Ramos (cell line): Measurements from ENCODE around the gene TUB.

ENCODE experiments used
- in situ Hi-C: fragments of 300-500 bp; cut with MboI; formaldehyde crosslinking; loops from one replicate; pipeline ENCODE4 v1.14.3; 2022; ENCODE audit warnings: low sequenced_read_pairs; ENCODE audit not compliant: unreplicated experiment

Gene TUB

DNA sequence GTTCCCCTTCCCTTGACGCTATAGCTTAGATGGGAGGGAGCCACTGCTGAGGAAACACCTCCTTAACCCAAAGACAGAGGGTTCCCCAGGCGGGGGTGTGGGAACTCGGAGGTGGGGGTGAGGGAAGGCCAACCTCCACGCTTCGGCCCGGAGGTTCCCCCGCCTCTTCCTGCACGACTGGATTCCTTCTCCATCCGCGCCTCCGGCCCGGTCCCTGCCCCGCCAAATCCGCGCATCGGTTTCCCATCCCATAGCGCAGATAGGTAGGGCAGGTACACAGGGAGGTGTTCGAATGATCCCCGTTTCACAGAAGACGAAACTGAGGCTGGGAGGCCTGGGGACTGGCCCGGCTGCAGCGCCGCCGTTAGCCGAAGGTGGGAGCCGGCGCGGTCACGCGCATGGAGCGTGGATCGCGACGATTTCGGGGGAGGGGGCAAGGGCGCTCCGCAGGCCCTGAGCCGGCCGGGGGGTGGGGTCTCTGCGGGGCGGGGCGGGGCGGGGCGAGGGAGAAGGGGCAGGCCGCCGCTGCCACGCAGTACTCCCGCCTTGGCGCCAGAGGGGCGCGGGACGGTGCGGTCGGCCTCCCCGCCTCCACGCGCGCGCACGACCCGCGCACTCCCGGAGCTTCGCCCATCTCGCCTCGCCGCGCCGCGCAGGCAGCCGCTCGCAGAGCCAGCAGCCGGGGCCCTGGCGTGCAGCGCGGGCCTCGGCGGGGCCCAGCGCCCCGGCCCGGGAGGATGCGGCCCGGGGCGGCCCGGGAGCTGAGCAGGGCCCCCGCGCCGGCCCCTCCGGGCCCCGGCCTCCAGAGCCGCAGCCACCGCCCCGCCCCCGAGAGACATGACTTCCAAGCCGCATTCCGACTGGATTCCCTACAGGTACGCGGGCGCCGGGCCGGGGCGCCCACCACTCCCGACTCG lies at the start of gene TUB:
Gene TUB, plus strand, starts transcription at position 538 of the 917 bp plus-strand sequence. Its CDS starts 300 bp downstream, at position 838.
- in situ Hi-C loops: no loop called here

- in situ Hi-C loops: no loop called here
Measured at GRCh38 chr11:8031248-8032115, 49.5 kb upstream of the TUB start.

DNA sequence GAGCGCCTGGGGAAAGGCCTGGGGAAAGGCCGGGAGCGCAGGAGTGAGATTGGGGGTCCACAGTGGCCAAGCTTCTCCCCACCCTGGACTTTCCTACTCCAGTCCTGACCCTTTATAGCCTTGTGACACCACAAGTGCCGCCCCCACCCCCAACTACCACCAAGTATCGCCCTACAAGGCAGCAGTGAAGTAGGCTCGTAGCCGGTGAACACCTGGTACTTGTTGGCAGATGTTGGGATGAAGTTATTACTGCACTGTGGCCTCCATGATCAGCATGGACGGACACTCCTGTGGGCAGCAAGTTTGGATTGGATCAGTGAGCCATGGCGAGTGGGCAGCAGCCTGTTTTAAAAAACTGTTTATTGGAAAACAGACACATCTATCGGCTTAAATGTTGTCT lies 48.9 kb upstream of the TUB start:
- in situ Hi-C loops: no loop called here

DNA sequence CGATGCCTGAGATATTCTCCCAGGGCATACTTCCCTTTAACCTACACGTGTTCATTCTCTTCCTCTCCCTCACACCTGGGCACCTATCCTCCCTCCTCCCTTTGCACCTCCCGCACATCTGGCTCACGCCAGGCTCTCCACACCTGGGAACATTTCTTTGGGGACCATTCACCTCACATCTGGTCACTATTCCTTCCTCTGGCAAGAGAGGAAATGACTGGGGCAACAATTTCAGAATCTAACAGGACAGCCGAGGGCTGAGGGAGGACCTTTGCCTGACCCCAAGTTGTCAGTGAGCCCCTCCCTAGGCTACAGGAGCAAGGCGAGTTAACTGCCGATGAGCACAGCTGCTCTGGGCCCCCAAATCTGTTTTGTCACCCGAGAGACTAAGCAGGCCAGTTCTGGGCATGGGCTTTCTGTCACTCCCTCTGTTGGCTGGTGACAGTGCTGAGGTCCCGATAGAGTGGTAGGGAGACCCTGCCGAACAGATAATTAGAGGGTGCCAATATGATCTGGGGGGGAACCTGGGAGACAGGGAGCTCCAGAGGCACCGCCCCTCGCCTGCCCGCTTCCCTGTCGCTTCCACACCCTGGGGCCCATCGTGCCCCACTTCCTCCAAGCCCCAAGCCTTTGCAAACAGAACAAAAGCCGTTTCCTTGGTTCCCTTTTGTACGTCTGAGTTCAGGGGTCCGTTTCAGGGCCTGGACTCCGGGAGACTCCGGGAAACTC lies 48.3 kb upstream of the TUB start:
- in situ Hi-C loops: no loop called here

DNA sequence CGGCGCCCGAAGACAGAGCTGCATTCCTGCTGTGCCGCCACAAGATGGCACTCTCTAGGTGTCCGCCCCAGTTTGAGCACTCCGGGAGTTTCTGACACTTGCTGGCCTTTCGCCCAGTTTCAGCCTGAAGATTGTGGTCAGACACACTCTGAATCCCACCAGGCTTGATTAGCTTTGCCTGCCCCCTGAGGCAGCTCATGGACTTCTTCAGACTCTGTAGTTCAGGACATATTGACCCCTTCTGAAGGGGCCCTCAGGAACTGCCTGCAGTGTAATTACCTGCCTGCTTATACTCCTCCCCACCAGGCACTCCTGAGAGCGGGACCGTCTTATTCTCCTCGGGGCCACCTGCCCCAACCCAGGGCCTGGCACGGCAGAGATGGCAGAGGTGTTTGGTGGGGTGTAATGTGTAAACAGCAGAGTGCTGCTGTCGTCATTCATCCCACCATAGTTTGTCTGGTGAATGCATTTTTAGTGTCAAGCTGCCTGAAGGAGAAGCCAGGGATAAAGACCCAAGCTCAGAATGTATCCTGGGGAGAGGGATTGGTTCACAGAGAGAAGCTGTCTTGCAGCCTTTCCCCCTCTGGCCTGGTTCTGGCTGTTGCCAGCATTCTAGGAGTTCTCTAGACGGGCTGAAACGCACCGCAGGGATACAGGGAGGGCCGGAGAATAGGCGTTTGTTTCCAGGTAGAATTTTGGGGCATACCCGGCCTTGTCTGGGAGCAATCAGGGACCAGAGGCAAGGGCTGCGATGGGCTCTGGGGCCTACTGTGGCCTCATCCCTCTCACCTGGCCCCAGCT lies 47.5 kb upstream of the TUB start:
- in situ Hi-C loops: no loop called here

DNA sequence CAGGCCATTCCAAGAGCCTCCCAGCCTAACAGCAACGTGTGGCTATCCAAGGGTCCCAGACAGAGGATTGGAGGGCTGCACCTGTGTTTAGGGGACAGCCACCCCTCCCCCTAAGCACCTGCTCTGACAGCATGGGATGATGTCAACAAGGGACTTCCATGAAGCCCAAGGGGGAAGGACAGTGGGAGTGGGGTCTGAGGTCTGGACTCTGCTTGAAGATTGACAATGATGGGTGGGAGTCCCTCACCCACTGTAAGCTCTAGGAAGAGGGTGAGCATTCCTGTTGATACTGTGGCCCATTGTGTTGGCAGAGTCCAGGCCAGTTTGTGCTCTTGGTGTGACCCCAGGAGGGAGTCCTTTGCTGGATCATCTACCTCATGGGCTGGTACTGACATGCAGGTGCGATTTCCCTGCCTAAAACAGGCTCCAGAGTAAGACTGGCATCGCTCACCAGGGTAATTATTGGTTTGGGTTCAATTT lies 46.9 kb upstream of the TUB start:
- in situ Hi-C loops: no loop called here

DNA sequence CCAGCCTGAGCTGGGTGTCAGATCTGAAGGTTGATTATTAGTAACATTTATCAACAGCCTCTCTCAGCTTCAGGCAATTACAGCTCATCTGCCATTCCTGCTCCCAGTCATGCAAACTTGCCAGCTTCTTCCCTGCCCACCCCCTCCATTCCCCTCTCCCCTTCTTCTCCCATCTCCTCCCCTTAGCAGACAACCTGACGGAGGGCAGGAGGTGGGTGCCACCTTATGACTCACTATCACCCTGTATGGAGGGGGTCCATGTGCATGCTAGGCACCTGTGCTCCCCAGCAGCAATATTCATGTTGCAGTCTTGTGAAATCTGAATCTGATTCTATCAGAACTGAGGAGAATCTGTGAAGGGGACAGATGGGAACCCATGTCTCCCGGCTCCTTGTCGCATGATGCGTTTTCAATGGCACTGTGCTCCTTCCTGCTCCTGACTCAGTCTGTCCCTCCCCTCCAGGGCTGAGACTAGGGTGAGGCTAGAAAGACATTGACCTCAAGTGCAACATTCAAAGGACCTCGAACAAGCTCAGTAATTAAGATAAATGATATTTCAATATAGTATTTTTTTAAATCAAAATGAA lies 46.3 kb upstream of the TUB start:
- in situ Hi-C loops: no loop called here

GRCh38 chr11:8035200-8035855 lies 45.7 kb upstream of the TUB start:
- in situ Hi-C loops: no loop called here

DNA sequence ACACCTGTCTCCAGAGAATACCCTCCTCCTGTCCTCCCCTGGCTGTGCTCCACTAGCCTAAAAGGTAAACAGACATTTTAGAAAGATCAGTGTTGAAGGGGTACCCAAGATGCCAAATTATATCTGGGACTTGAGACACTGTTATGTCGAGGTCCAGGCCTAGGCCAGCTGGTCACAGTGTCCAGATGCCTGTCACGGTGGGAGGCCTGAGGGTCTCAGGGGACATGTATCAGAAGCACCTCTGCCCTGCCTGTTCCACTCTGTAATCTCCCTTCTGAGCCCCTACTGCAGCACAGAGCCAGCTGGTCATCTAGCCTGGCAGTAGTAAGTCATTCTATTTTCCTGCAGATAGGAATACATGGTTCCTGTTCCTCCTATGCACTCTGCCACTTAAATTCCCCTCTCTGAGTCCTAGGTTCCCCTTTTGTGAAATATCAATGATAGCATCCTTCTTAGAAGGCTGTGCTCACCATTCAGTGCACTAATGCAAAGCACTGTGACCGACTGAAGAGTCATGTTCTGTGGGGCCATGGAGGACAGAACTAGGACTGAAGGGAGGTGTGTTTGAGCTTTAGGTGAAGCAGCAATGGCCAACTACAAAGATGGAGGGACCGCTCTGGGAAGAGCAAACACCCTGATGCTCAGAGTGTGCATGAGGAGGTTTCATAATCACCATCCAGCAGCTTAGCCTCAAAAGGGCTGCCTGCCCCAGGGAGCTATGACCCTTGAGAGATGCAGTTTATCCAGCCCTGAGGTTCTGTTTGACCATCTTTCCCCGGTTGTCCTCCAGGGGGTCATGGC lies 44.8 kb upstream of the TUB start:
- in situ Hi-C loops: no loop called here

DNA sequence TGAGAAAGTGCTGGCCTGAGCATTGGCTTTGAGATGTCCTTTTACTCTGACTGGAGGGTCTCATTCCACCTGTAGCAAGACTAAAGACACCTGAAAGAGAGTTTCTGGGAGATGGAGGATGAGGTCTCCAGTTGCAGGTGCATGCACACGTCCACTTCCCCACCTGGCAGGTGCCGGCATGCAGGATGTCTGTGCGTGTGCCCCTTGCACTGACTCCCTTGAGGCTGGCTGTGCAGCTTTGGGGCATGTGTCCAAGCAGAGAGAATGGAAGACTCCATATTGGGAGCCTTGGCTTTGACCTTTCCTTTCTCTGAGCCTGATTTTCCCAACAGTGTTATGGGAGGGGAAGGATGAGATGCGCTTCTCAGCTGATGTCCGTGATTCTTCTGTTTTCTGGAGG lies 44.0 kb upstream of the TUB start:
- in situ Hi-C loops: no loop called here

DNA sequence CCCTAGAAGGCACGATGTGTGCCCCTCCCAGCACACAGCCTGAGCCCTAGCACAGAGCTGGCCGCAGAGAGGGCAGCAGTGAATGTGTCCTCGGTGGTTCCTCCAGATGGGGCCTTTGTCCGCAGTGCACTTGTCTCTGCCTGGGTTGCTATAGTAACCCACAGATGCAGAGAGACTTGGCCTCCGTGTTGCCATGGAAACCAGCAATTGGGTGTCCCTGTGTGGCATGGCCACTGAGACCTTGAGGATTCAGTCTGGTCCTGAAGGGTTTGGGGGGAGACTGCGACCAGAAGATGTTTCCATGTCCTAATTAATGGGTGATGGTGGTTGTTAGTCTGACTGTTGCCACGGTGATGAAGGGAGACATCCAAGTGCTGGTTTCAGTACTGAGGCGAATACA lies 42.6 kb upstream of the TUB start:
- in situ Hi-C loops: no loop called here

- in situ Hi-C loops: no loop called here
Measured at GRCh38 chr11:8038811-8039529, 42.0 kb upstream of the TUB start.

- in situ Hi-C loops: no loop called here
Measured at GRCh38 chr11:8039530-8040260, 41.3 kb upstream of the TUB start.

DNA sequence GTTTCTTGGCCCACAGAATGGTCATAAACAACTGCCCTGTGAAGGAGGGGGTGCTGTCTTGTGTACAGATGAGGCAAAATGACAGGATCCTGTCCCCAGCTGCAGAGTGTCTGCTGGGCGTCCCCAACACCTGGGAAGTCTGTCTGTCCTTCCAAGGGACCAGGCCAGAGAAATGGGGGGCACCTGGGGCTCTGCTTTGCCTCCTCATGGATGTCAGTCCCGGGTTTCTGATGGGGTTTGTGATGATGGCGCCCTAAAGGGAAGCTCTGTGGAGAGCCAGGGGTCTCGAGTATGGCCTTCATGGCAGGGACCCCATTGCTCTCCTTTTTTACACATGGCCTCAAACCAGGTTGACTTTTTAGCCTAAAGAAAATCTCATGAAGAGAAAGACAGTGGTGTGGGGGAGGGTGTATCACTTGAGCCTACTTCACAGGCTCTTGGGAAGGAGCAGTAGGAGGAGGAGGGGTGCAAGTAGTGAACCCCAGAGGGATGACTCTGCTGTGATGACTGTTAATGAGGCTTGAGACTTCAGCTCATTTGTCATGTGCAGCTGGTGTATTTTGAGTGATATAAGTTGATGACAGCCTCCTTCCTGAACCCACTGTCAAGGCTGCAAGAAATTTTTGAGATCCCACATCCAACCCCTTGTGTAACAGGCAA lies 40.6 kb upstream of the TUB start:
- in situ Hi-C loops: no loop called here

DNA sequence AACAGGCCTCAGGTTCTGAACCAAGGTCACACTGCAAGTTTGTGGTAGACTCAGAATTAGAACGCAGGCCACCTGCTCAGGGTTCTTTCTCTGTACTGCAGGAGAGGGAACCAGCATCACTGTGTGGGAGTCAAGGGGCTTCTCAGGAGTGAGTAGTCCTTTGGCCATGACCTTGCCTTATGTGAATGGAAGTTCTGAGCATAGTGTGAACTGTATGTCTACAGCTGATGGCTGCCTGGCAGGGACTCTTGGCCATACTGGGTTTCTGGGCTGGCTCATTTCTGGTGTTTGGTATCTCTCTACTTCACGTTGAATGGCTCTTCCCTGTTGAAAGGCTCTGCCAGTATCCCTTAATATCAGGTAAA lies 40.1 kb upstream of the TUB start:
- in situ Hi-C loops: no loop called here

GRCh38 chr11:8041576-8041975 lies 39.4 kb upstream of the TUB start:
- in situ Hi-C loops: no loop called here
